ENCODE data around the gene TMEM101. TPM values are rescaled to one million over a fixed set of nuclear protein-coding genes. Genes with fewer than 3 reads are reported as not detected.
"Not testable (repeated sequence)": the region's sequence is repeated elsewhere in the genome, so short reads cannot be mapped to it uniquely, and the experiment has no call there.

Gene TMEM101
- total RNA-seq, 2 donors from 2014 or later = 48.0 to 51.6 TPM

GRCh38 chr17:43966276-43966675 lies 48.5 kb downstream of the TMEM101 start:
- intact Hi-C loops (cut with DNase I) = no loop called here
- Histone ChIP-seq H3K27me3 (replicated peaks; ENCODE audit: insufficient read depth) (no peaks in the 10 kb centered on the region), H3K9me3 (no peaks in the 10 kb centered on the region), H3K4me1 (replicated peaks) (no peaks in the 10 kb centered on the region), H3K4me3 (no peak overlapping the region), H3K36me3 (no peaks in the 10 kb centered on the region), H3K27ac (no peak overlapping the region)
- TF ChIP-seq POLR2AphosphoS5 (IDR thresholded peaks at IDR 0.05) (no peak), CTCF (IDR thresholded peaks at IDR 0.05) (no peak), POLR2A (IDR thresholded peaks at IDR 0.05) (no peak)
- WGBS = 86% methylated on average over 3 of the region's 3 CpGs
- DNase-seq (ENCODE audit: low spot score) = no peak

- 68% methylated on average over 7 of the region's 7 CpGs for WGBS
- Histone ChIP-seq H3K27me3 (replicated peaks; ENCODE audit: insufficient read depth) (no peaks in the 10 kb centered on the region), H3K9me3 (no peaks in the 10 kb centered on the region), H3K4me1 (replicated peaks) (no peaks in the 10 kb centered on the region), H3K36me3 (no peaks in the 10 kb centered on the region), H3K27ac (no peak overlapping the region), H3K4me3 (no peak overlapping the region)
- TF ChIP-seq POLR2AphosphoS5 (IDR thresholded peaks at IDR 0.05) (no peak), POLR2A (IDR thresholded peaks at IDR 0.05) (no peak), CTCF (IDR thresholded peaks at IDR 0.05) (no peak)
- intact Hi-C loops (cut with DNase I) = no loop called here
- no peak for DNase-seq (ENCODE audit: low spot score)
These were observed 52.3 kb downstream of the TMEM101 start for GRCh38 chr17:43962479-43962878.

GRCh38 chr17:43961954-43962353 lies 52.8 kb downstream of the TMEM101 start:
- no peak overlapping the region for H3K4me3 ChIP-seq
- no peaks in the 10 kb centered on the region for H3K36me3 ChIP-seq
- DNase-seq (ENCODE audit: low spot score) = no peak
- H3K27me3 ChIP-seq (replicated peaks; ENCODE audit: insufficient read depth) = no peaks in the 10 kb centered on the region
- H3K27ac ChIP-seq = no peak overlapping the region
- no peaks in the 10 kb centered on the region for H3K9me3 ChIP-seq
- no peaks in the 10 kb centered on the region for H3K4me1 ChIP-seq (replicated peaks)
- WGBS = 88% methylated on average over 2 of the region's 2 CpGs
- TF ChIP-seq POLR2AphosphoS5 (IDR thresholded peaks at IDR 0.05) (no peak), CTCF (IDR thresholded peaks at IDR 0.05) (no peak)
- intact Hi-C loops (cut with DNase I) = no loop called here

- H3K4me3 ChIP-seq; DNase-seq (ENCODE audit: low spot score); H3K27ac ChIP-seq; H3K27me3 ChIP-seq (replicated peaks; ENCODE audit: insufficient read depth); H3K36me3 ChIP-seq; H3K4me1 ChIP-seq (replicated peaks); H3K9me3 ChIP-seq; intact Hi-C loops (cut with DNase I): not testable (repeated sequence)
- 94% methylated on average over 6 of the region's 6 CpGs for WGBS
These were observed 53.5 kb downstream of the TMEM101 start for GRCh38 chr17:43961292-43961691.

Small RNAs within 50 kb of the gene (small RNA-seq; reads per million reads assigned to genes)
- gene RF00012 = 0 reads per million in 2 donors

Other genes starting within 250 kb of the TMEM101 start
- gene DUSP3, start 236.0 kb downstream of the TMEM101 start, total RNA-seq = 10 to 100 TPM; 62.4 to 78.9 TPM
- 1 to 10 TPM in 1 of 2 donors, not detected in 1; 1.1 TPM for gene CFAP97D1, start 234.5 kb downstream of the TMEM101 start, total RNA-seq
- gene MPP3, start 181.8 kb downstream of the TMEM101 start, total RNA-seq = 10 to 100 TPM in 1 of 2 donors, 1 to 10 TPM in 1; 4.4 to 16.4 TPM
- 10 to 100 TPM in 1 of 2 donors, under 1 TPM in 1; 0.09 to 33.5 TPM for gene CD300LG, start 167.8 kb downstream of the TMEM101 start, total RNA-seq
- 10 to 100 TPM; 14.9 to 17.7 TPM for gene MPP2, start 107.4 kb downstream of the TMEM101 start, total RNA-seq
- gene PPY, start 72.5 kb downstream of the TMEM101 start, total RNA-seq = not detected
- not detected for gene PYY, start 61.0 kb downstream of the TMEM101 start, total RNA-seq
- 1 to 10 TPM; 3.1 to 3.8 TPM for gene NAGS, start 10.3 kb downstream of the TMEM101 start, total RNA-seq
- 10 to 100 TPM; 30.0 to 45.2 TPM for gene LSM12, start 51.7 kb upstream of the TMEM101 start, total RNA-seq
- 10 to 100 TPM; 68.9 to 84.8 TPM for gene G6PC3, start 55.8 kb upstream of the TMEM101 start, total RNA-seq
- gene HDAC5, start 108.7 kb upstream of the TMEM101 start, total RNA-seq = 100 to 1,000 TPM in 1 of 2 donors, 10 to 100 TPM in 1; 71.2 to 145 TPM
- 1 to 10 TPM; 1.4 to 8.1 TPM for gene HROB, start 127.0 kb upstream of the TMEM101 start, total RNA-seq
- gene ASB16, start 155.7 kb upstream of the TMEM101 start, total RNA-seq = 1 to 10 TPM; 3.2 to 4.4 TPM
- 10 to 100 TPM; 42.9 to 67.2 TPM for gene TMUB2, start 172.0 kb upstream of the TMEM101 start, total RNA-seq
- gene ATXN7L3, start 184.9 kb upstream of the TMEM101 start, total RNA-seq = 10 to 100 TPM; 45.8 to 72.0 TPM
- 10 to 100 TPM; 73.4 to 77.2 TPM for gene UBTF, start 204.7 kb upstream of the TMEM101 start, total RNA-seq

Data from prostate gland (tissue), 2 donors.